HG03159 (cell line): ENCODE data around the gene DNAH11.
"Not testable (repeated sequence)": the region's sequence is repeated elsewhere in the genome, so short reads cannot be mapped to it uniquely, and the experiment has no call there.

Experiments
- ATAC-seq: cut with Tn5 transposase; IDR thresholded peaks from one replicate; pipeline ENCODE4 v1.9.1; 2021; ENCODE audit warnings: mild to moderate bottlenecking, moderate library complexity; ENCODE audit not compliant: unreplicated experiment

Gene DNAH11

DNA sequence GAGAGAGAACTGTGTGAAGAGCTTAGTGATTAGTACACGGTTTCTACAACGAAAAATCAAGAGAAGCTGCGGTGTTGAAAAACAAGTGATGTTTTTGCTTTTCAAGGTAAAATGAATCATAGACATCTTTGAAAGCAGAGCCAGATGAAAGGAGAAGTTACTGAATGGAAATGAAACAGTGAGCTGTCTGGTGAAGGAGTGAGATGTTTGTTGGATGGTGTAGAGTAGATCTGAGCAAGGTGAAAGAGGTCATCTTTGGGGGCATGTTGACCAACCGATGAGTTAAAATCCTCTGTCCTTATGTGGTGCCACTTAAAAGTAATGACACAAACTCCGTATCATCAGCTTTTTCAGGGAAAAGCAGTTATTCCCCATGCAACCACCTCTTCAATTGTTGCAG, 225.4 kb downstream of the DNAH11 start:
- no peak for ATAC-seq

DNA sequence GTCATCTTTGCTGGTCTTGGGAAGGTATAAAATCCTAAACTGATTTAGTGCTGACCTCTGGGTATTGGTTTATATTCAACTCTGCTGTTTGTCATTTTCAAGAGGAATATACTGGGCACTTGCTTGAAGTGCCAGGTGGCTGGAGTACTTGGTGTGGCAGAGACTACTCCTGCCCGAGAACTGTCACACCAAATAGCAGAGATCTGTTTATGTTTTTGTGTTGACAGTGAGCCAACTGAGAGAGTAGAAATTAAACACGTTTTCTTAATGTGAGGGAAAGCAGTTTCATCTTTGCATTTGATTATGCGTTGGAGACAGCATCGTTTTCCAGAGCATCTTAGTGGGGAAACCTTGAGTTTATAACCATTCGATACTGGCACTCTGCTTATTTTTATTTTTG, 228.4 kb downstream of the DNAH11 start:
- no peak for ATAC-seq

DNA sequence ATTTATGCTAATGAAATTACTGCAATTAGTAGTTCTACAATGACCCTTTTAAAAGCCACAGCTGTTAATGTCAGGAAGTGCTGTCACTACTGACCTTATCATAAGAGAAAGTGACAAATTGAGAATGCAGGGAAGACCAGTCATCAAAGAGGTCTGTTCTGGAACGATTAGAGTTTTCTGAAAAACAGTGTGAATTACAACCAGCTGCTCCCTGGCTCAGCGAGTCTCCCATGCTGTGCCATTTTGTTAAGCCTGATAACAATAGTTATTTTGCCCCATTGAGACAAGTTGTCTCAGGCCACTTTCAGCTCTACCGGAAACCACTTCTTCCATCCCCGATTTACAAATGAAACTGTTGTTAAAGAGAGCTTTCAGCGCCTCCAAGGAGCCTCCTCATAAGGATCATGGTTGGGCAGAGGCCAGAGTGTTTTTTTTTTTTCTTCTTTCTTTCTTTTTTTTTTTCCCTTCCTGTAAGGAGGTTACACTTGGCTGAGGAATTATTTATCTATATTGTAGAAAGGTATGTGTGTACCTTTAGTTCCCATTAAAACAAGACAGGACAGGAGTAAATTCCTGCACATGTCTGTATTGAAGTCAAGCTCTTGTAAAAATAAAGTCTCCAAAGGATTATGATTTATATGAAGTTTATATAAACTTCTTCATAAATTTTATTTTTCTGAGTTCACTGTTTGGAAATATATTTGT, 229.2 kb downstream of the DNAH11 start:
- ATAC-seq, result no peak

DNA sequence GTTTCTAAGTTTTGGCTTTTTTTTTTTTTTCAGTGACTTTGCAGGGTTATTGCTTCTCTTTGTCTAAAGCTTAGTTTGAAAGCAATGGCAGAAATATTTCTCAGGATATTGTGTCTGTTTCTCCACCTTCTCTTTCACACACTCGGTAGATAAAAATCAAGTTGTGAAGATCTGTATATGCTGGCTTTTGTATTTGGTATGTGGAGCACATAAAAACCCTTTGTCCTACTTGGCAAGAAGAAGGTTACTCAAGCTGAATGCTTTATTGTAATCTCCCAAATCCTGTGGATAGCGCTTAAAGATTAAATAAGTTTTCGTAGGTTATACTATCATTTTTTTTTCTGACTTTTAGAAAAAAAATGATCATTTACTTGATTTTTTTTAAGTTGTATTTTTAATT, 230.5 kb downstream of the DNAH11 start:
- no peak for ATAC-seq

DNA sequence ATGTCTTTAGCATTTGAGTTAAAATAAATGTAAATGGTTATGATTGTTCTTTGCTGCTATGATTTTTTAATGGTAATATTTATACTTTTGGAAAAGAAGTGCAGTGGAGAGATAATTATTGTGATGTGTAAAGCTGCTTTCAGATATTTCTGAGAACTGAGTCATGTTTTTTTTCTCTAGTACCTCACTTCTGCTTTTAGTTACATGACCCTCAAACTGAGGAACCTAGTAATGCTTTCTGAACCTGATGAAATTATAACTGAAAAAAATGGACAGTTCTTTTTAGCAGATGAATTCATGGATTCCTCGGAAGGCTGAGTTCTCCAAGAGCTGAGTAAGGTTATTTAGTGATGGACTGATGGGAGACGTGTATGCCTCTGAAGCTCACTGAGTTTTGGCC, 235.1 kb downstream of the DNAH11 start:
- no peak for ATAC-seq

DNA sequence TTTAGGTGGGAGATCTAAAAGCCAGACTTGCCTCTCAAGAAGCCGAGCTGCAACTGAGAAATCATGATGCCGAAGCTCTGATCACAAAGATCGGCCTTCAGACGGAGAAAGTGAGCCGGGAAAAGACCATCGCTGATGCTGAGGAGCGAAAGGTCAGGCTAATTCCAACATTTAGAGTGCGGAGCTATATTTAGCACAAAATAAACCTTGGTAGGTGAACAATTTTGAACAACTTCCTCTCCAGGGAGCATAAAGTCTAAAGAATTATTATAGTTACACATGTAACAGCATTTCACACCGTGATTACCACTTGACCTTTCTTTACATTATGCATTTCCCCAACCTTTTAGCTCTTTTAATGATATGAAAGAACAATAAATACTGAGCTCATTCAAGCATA, 236.1 kb downstream of the DNAH11 start:
- no peak for ATAC-seq

DNA sequence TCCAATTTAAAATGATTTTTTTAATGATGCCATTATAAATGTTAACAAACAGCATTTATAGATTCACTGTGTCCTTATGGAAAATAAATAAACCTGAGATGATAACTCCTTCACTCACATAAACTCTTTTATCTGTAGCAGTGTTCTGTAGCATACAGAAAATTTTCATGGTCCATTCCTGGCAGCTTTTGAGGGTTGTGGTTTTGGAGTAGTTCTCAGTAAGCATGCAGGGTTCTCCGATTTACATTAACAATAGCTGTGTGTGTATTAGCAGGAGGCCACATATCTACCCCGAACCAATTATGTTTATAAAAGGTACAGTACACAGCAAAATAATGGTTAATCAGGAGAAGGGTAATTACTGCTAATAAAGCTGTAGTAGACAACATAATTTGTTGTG, 240.2 kb downstream of the DNAH11 start:
- ATAC-seq, result no peak

DNA sequence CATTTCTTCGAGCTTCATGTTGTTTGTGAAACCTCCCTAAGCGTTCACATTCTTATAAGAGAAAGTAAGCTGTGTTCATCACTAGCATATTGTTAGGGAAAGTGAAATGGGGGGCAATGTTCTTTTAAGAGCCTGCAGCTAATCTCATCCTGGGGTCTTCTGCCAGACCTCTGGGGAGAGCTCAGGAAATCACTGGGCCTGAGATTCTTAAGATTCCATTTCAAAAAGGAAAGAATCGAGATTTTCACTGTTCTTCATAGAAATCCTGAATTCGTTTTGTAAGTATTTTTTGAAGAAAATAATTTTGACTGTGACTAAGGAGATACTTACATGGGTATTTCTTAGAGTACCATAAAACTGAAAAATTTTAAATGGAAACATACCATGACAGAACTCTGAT, 242.2 kb downstream of the DNAH11 start:
- ATAC-seq, result no peak

DNA sequence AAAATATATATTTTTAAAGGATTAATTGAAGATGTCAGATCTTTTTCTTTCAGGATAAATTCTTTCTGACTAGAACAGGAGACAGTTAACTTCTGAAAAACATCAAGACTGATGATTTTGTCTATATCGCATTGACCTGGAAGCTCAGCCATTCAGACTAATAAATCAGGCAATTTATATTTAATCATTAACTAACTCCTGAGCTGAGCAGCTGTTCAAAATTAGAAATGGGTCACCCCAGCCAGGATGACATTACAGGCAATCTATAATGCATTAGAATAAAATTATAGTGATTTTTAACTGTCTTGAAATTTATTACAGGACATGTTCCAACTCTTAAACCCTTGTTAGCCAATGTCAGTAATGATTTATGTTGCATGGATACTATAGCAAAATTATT, 263.0 kb downstream of the DNAH11 start:
- no peak for ATAC-seq

DNA sequence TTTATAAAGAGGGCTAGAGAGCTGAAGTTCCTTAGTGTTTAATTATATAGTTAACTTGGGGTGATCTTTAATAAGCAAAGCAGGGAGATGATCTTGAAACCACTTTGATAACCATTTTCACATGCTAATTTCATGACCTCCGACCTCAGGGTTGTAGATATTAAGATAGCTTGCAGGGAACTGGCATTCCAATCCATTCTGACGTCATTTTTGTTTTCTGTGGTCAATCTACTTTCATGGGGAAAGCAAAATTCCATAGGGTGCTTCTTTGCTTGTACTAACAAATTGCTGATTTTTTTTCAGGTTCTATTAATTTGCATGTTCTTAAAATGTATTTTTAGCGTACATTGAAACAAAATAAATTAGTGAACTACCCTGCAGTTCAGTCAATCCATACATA, 263.5 kb downstream of the DNAH11 start:
- ATAC-seq, result no peak

DNA sequence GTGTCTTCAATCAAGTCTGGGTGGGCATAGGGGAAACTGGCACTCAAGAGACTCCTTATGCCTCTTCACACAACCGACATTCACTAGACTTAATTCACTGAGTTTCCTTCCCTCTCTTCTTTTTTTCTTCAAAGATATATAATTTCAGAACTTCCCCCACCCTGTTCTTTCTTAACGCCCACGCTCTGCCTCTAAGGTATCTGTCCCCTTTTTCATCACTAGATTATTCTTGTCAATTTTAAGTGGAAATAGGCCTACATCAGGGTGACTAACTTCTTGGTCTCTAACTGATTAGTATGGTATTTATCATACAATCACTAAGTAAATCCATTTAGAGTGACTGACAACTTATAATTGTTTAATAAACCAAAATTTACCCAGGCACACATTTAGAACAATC, 276.2 kb downstream of the DNAH11 start:
- ATAC-seq, result no peak

DNA sequence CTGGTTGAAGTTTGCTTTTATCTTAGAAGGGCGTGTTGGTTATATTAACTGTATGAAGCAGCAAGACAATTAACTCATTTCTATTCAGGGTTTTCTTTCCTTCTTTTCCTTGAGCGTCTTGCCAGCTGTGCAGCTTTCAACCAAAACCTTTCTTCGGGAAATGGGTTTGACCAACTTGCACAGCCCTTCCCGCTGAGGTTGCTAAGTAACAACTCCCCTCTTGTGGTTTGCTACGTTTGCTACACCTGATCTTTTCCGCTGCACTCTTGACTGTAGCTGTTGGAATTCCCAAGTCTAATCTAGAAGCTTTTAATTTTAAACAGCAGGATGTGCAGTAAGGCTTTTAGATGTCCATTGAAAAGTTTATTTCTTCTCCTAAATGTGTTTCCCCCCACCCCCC, 286.0 kb downstream of the DNAH11 start:
- no peak for ATAC-seq

DNA sequence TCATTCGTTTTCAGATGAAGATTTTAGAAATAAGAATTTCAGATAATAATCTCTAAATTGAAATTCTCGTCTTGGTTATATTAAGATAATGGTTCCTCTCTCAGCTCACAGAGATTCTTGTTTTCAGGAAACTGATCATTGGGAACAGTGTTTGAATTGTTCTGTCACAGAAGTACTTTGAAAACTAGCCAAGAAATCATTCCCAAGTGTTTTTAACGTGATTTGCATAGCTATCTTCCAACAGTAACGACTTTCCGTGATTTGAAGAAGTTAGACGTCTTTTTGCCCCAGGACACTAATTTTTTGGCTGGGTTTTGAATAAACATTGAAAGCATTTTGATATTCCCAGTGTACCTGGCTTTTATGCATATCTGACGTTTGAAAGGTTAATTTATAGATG, 286.9 kb downstream of the DNAH11 start:
- no peak for ATAC-seq

DNA sequence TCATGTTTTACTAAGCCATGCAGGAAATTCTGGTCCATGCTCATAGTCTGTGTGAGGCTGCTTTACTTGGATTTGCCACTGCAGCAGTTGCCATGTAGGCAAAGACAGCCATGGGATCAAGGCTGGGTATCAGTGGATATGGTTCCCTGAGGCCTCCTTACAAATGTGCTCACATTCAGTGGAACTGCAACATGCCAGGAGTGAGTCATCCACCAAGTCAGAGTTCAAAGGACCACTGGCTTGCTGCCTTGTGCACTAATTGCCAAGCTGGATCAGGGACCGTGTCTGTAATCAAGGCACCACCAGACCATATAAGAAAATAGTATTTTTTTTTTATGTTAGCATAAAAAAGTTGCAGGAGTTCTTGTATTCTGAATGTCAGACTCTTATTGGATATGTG, 301.9 kb downstream of the DNAH11 start:
- ATAC-seq, result no peak

DNA sequence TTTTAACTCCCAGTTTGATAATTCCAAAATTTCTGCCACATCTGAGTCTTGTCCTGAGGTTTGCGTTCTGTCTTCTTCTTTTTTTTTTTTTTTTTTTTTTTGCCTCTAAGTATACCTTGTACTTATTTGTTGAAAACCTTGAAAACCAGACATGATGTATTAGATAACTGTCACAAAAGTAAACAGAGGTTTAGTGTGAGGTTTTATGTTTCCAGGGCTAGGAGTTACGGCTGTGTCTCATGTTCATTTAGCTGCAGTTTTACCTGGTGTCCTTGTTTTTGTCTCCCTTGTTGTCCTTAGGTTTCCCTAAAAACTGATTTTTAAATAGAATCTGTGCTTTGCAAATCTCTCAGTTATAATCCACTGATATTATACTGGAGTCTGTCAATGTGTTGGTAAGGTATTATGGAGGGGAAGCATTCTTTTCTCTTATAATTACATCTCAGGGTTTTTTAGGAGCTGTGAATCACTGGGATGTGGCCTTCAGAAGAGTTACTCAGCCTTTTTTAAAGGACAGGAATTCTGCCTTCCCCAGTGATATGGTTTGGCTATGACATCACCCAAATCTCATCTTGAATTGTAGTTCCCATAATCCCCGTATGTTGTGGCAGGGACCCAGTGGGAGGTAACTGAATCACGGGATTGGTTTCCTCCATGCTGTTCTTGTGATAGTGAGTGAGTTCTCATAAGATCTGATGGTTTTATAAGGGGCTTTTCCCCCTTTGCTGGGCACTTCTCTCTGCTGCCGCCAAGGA, 307.9 kb downstream of the DNAH11 start:
- no peak for ATAC-seq

DNA sequence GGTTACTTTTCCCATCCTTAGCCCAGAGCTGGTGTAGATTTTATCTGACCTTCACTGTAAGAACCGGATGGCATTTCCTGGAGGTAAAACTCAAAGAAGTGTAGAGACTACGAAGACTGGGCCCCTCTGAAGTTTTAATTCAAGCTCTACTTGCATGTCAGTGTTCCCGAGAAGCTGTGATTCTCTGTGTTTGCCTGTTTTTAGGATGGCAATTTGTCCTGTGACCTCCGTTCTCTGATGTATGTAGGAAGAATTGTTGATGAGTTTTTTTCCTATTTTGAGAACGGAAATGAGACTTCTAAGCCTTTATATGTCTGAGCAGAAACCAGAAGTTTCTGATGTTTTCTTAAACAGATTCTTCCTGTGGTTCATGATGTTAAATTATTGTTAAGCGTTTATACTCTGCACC, 308.7 kb downstream of the DNAH11 start:
- ATAC-seq, result no peak

DNA sequence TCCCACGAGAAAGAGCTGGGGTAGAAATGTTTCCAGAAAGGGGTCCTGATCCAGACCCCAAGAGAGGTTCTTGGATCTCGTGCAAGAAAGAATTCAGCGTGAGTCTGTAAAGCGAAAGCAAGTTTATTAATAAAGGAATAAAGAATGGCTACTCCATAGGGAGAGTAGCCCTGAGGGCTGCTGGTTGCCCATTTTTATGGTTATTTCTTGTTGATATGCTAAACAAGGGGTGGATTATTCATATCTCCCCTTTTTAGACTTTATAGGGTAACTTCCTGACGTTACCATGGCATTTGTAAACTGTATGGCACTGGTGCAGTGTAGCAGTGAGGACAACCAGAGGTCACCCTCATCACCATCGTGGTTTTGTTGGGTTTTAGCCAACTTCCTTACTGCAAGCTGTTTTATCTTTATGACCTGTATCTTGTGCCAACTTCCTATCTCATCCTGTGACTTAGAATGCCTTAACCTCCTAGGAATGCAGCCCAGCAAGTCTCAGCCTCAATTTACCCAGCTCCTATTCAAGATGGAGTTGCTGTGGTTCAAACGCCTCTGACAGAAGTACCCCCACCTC, 322.9 kb downstream of the DNAH11 start:
- not testable (repeated sequence) for ATAC-seq

DNA sequence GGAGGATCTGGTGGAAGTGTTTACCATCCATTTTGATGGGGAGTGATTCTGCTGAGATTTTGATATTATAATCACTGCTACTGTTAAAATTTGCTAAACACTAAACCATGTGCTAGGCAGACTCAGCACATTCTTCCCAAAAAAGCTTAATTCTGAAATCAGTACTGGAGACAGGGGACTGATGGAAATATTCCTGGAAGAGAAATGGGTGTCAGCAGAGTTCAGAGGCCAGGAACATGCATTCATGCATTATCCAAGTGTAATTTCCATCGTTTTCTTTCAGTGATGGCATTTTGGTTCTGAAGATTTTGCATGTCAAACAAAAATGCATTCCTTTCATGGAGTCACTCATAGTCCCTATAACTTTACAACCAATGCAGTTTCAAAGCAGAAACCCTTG, 323.9 kb downstream of the DNAH11 start:
- no peak for ATAC-seq

DNA sequence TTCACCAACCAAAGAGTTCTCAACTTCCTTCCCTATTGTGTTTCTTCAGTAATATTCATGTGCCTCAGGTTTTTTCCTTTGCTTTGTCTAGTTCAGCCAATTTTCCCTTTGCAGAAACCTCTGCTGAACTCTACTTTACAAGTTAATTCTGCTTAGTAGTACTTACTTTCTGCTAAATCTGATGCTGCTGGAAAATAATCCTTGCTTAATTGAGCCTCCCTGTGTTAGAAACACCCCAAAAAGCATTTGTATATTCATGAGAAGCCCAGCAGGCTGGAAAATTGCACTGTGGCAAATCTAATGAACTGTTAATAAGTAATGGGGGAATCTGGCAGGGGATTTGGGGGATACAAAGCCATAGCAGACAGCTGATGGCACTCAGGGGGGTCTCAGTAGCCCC, 324.4 kb downstream of the DNAH11 start:
- ATAC-seq, result no peak

DNA sequence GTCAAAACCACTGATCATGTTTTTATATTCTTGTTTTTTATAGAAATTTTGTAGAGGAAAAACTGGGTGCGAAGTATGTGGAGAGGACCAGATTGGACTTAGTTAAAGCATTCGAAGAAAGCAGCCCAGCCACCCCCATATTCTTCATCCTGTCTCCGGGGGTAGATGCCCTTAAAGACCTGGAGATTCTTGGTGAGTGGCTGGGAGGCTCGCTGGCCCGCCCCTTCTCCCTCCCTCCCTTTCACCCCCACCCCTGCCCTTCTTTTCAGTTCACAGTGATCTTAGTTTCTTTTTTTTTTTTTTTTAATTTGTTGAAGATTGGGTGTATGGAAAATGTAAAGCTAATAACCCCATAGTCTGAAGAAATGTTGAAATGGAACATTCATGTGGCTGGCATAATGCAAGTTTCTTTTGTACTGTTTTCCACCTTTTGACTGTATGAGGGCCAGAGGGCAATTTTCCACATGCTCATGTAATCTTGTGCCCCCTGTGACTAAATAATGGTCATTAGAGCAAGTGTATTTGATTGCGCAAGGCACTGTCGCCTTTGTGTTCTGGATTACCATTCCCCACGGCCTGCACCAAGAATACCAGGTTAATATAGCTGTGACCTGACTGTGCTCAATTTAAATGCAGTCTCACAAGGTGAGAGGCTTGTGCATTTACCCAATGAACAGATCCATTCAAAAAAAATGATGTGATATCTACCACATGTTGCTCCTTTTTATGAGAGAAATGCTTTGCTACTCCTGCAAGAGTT, 325.2 kb downstream of the DNAH11 start:
- ATAC-seq, result no peak

DNA sequence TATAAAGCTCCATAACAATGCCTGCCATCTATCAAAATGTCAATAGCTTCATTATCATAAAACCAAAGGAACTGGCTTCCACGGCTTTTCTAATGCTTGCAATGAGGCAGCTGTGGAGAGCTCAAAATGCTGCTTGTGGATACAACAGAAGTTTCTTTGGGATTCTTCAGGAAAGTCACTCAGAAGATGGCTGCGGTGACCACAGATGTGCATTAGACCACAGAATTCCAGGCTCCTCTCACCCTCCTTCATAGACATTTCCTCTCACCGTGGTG, 325.7 kb downstream of the DNAH11 start:
- no peak for ATAC-seq
